Spleen (tissue), 11 donors: ENCODE results near the gene C2CD2L. TPM values are rescaled to one million over a fixed set of nuclear protein-coding genes. Genes with fewer than 3 reads are reported as not detected.
A peak's percentile ranks its signal among the peaks of the same experiment; 100 is the strongest.

Source experiments
- DNase-seq: peaks from one replicate; pipeline ENCODE4 v3.0.0-alpha.2; 2020
- H3K27ac ChIP-seq, 8 donors: fragments of 200-600 bp; sonication (generic) in 7 of 8; 1 replicate in 4 of 8; 2 replicates in 4 of 8; pipeline versions ENCODE4 v1.5.0 to v1.8.0; 2016 to 2021; ENCODE audit warnings: inconsistent platforms in 4 of 8, mild to moderate bottlenecking in 4 of 8, moderate library complexity in 1 of 8
- H3K27me3 ChIP-seq, 7 donors: fragments of 200-600 bp; sonication (generic) in 6 of 7; replicated peaks in 1 of 7; 1 replicate in 4 of 7; 2 replicates in 3 of 7; pipeline versions ENCODE4 v1.5.0 to v1.8.0; 2016 to 2021; ENCODE audit warnings: inconsistent platforms in 3 of 7, mild to moderate bottlenecking in 1 of 7
- H3K36me3 ChIP-seq, 6 donors: fragments of 200-600 bp; sonication (generic) in 5 of 6; 1 replicate in 4 of 6; 2 replicates in 2 of 6; pipeline versions ENCODE4 v1.5.0 to v1.8.0; 2016 to 2021; ENCODE audit warnings: inconsistent platforms in 2 of 6
- H3K4me1 ChIP-seq, 6 donors: fragments of 200-600 bp; sonication (generic) in 5 of 6; 1 replicate in 3 of 6; 2 replicates in 3 of 6; pipeline versions ENCODE4 v1.5.0 to v1.8.0; 2016 to 2021; ENCODE audit warnings: inconsistent platforms in 3 of 6
- H3K4me3 ChIP-seq, 8 donors: fragments of 200-600 bp; sonication (generic) in 7 of 8; 1 replicate in 4 of 8; 2 replicates in 4 of 8; pipeline versions ENCODE4 v1.5.0 to v1.8.0; 2016 to 2021; ENCODE audit warnings: inconsistent platforms in 4 of 8, mild to moderate bottlenecking in 4 of 8, moderate library complexity in 2 of 8
- H3K9me3 ChIP-seq, 8 donors: fragments of 200-600 bp; sonication (generic) in 7 of 8; 1 replicate in 4 of 8; 2 replicates in 4 of 8; pipeline versions ENCODE4 v1.5.0 to v1.8.0; 2016 to 2021; ENCODE audit warnings: inconsistent platforms in 4 of 8
- POLR2A ChIP-seq, 3 donors: fragments of 450-650 bp; IDR thresholded peaks; one replicate each; pipeline ENCODE4 v1.5.1; 2017; ENCODE audit warnings: antibody characterized with exemption in 3 of 3, mild to moderate bottlenecking in 1 of 3
- POLR2AphosphoS5 ChIP-seq, 3 donors: sonication (generic); formaldehyde crosslinking; IDR thresholded peaks; one replicate each; pipeline ENCODE4 v1.5.1; 2017; ENCODE audit warnings: antibody characterized with exemption in 3 of 3
- WGBS, 5 donors: extraction: QIAGEN DNeasy Blood & Tissue Kit in 3 of 5; methylation state at CpG; one replicate each; pipeline versions ENCODE4 v1.1.5 to v1.1.7; 2013 to 2018; 5-methylcytosine and 5-hydroxymethylcytosine counted together
- intact Hi-C: fragments of 100-400 bp; cut with DNase I; formaldehyde crosslinking; loops from one replicate; pipeline ENCODE4 v1.15.0; 2023; ENCODE audit warnings: low total_unique reads
- polyA plus RNA-seq, 3 donors: library from polyadenylated mRNA; stranded (reverse); fragments of 200-250 nt; gene quantifications; one replicate each; pipeline ENCODE4 v1.2.1, GENCODE V29; 2013
- total RNA-seq, 7 donors: library from RNA; depleted of rRNA in 3 of 7; stranded (reverse); fragments of >200 nt in 3 of 7; fragmentation: NEBNext Ultra II Directional in 4 of 7; extraction: Animal tissue kit (Norgen Biotek cat#: 25700) in 4 of 7; gene quantifications; one replicate each; pipeline versions ENCODE4 v1.1.0 to v1.2.1, GENCODE V29; 2016 to 2021
- TF ChIP-seq, protein P1 (sequence below), 11 experiments: fragments of 200-600 bp in 7 of 11; fragments of 450-650 bp in 4 of 11; sonication (generic) in 4 of 11; IDR thresholded peaks in 8 of 11; conservative IDR thresholded peaks in 3 of 11; 1 replicate in 7 of 11; 2 replicates in 4 of 11; pipeline versions ENCODE4 v1.4.0 to v1.8.0; 2016 to 2021; ENCODE audit warnings: antibody characterized with exemption in 11 of 11, inconsistent platforms in 4 of 11, mild to moderate bottlenecking in 1 of 11
- donor health status: healthy with polysubstance abuse.
- donor health status: DM: no; HTN: no; CAD: no; lungs with moderate emphysema.
- donor health status: DM: no; HTN: no; CAD: no.
- donor health status: Bipolar disorder and iron deficiency.
- donor health status: healthy.
- donor health status: DM: no; HTN: no; CAD: no.
- donor health status: DM: yes; HTN: yes; CAD: no.

C2CD2L gene
- total and polyA plus RNA-seq, 10 donors = 5.8 to 19.6 (median 15.7) TPM

DNA sequence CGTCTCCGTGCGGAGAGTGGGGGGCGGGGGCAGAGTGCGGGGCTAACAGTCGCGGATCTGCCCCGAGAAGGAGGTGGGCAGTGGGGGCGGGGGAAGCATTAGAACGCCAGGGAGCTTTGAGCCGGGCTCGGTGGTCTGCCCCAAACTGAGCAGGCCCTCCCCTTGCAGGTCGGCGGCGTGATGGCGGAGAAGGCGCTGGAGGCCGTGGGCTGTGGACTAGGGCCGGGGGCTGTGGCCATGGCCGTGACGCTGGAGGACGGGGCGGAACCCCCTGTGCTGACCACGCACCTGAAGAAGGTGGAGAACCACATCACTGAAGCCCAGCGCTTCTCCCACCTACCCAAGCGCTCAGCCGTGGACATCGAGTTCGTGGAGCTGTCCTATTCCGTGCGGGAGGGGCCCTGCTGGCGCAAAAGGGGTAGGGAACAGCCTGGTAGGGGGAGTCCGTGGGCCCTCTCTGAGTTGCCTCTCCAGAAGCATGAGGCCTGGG lies 42.7 kb downstream of the C2CD2L start:
- H3K9me3 ChIP-seq = no peaks in the 10 kb centered on the region
- H3K4me1 ChIP-seq = peaks cover 0 to 33% (median 23%) of the 10 kb centered on the region in 6 donors
- H3K36me3 ChIP-seq = no peaks in the 10 kb centered on the region
- WGBS, 5 donors = 23 to 36% (median 27%) methylated on average over 26 to 33 of the region's 33 CpGs
- H3K27ac ChIP-seq = no peak overlapping the region
- H3K27me3 ChIP-seq = peaks cover 0 to 70% (median 34%) of the 10 kb centered on the region in 7 donors
- TF ChIP-seq POLR2AphosphoS5 (IDR thresholded peaks at IDR 0.05) = no peak
- TF ChIP-seq, protein P1, sequence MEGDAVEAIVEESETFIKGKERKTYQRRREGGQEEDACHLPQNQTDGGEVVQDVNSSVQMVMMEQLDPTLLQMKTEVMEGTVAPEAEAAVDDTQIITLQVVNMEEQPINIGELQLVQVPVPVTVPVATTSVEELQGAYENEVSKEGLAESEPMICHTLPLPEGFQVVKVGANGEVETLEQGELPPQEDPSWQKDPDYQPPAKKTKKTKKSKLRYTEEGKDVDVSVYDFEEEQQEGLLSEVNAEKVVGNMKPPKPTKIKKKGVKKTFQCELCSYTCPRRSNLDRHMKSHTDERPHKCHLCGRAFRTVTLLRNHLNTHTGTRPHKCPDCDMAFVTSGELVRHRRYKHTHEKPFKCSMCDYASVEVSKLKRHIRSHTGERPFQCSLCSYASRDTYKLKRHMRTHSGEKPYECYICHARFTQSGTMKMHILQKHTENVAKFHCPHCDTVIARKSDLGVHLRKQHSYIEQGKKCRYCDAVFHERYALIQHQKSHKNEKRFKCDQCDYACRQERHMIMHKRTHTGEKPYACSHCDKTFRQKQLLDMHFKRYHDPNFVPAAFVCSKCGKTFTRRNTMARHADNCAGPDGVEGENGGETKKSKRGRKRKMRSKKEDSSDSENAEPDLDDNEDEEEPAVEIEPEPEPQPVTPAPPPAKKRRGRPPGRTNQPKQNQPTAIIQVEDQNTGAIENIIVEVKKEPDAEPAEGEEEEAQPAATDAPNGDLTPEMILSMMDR (IDR thresholded peaks at IDR 0.05 in 8 of 11, conservative IDR thresholded peaks at IDR 0.05 in 3 of 11) = no peak
- no peak for TF ChIP-seq POLR2A (IDR thresholded peaks at IDR 0.05)
- peak overlapping the region in 5 of 8 donors; percentile 55 to 76 (median 62) for H3K4me3 ChIP-seq
- DNase-seq = no peak
- intact Hi-C loops = no loop called here

DNA sequence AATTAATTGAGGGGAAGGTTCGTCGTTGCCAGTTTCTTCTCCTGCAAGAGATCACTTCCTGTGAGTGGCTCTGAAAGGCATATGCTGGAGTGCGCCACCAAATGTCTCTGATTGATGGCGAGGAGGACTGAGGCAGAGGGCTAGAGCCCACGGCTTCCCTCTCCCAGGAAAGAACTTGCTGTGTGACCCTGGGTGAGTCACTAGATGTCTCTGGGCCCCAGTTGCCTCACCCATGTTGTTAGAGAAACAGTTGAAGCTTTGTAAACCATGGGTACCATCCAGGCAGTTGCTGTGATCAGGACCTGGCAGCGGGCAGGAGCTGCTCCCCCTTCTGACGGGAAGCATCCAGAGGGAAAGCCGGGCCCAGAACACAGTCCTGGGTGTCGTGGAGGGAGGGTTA lies 44.9 kb downstream of the C2CD2L start:
- WGBS, 5 donors = 71 to 83% (median 79%) methylated on average over 7 to 9 of the region's 9 CpGs
- Histone ChIP-seq H3K36me3 (no peaks in the 10 kb centered on the region), H3K4me3 (no peak overlapping the region), H3K4me1 (peaks cover 0 to 28% (median 21%) of the 10 kb centered on the region in 6 donors), H3K27me3 (peaks cover 0 to 52% (median 30%) of the 10 kb centered on the region in 7 donors), H3K27ac (no peak overlapping the region), H3K9me3 (no peaks in the 10 kb centered on the region)
- intact Hi-C loops = no loop called here
- no peak for DNase-seq
- TF ChIP-seq POLR2A (IDR thresholded peaks at IDR 0.05) (no peak), POLR2AphosphoS5 (IDR thresholded peaks at IDR 0.05) (no peak)
- TF ChIP-seq, protein P1 (IDR thresholded peaks at IDR 0.05 in 8 of 11, conservative IDR thresholded peaks at IDR 0.05 in 3 of 11) = no peak

DNA sequence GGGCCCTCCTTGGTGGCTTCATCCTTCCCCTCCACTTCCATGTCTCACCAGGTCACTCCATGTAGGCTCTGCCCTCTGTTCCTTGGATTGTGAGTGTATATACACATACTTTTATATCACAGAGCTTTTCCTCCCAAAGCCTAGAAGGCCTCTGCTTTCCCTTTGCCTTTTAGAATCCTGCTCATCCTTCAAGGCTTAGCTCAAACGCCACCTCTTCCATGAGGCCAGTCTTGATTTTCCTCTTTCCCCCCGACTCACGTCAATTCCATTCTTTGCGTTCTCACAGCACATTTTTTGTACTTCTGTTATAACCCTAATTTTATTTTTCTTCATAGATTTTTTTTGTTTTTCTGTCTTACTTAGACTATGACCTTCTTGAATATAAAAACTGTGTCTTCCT lies 45.5 kb downstream of the C2CD2L start:
- Histone ChIP-seq H3K9me3 (no peaks in the 10 kb centered on the region), H3K27ac (no peak overlapping the region), H3K36me3 (no peaks in the 10 kb centered on the region), H3K27me3 (peaks cover 0 to 46% (median 28%) of the 10 kb centered on the region in 7 donors), H3K4me3 (no peak overlapping the region), H3K4me1 (peaks cover 0 to 28% (median 21%) of the 10 kb centered on the region in 6 donors)
- TF ChIP-seq, protein P1 (IDR thresholded peaks at IDR 0.05 in 8 of 11, conservative IDR thresholded peaks at IDR 0.05 in 3 of 11) = no peak
- TF ChIP-seq POLR2AphosphoS5 (IDR thresholded peaks at IDR 0.05) = no peak
- intact Hi-C loops = no loop called here
- no peak for DNase-seq
- 91 to 93% (median 91%) methylated on average over 4 of the region's 4 CpGs for WGBS, 5 donors

DNA sequence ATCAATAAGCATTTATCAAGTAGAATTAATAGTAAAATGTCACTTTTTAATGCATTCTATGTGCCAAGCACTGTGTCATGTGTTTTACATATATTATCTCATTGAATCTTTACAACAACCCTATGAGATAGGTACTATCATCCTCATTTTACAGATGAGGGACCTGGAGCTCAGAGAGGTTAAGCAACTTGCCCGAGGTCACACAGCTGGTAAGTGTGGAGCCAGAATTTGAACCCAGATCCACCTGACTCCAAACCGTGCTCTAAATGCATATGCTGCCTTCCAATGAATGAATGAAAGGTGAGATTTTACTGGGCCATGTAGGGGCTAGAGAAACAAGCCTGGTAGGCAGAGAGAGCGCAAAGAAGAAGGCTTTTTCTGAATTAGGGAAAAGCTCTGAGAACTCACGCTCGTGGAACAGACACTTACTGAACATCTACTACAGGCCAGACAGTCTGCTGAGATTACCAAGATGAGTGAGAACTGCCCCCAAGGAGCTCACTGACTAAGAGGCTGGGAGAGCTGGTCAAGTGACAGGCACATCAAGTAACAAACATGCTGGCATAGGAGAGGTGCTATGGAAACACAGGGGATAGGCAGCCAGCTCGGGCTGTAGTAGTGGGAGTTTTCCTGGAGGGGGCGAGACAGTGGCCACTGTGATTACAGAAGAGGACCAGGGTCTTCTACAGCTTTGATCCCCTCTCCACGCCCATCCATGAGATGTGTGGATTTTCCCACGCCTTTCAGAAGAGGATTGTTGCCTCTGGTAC lies 46.1 kb downstream of the C2CD2L start:
- DNase-seq = no peak
- intact Hi-C loops = no loop called here
- no peak for TF ChIP-seq POLR2A (IDR thresholded peaks at IDR 0.05)
- TF ChIP-seq, protein P1 (IDR thresholded peaks at IDR 0.05 in 8 of 11, conservative IDR thresholded peaks at IDR 0.05 in 3 of 11) = no peak
- no peak for TF ChIP-seq POLR2AphosphoS5 (IDR thresholded peaks at IDR 0.05)
- Histone ChIP-seq H3K27ac (no peak overlapping the region), H3K27me3 (peaks cover 0 to 40% (median 22%) of the 10 kb centered on the region in 7 donors), H3K4me3 (no peak overlapping the region), H3K4me1 (peaks cover 0 to 24% (median 18%) of the 10 kb centered on the region in 6 donors), H3K9me3 (no peaks in the 10 kb centered on the region), H3K36me3 (no peaks in the 10 kb centered on the region)
- WGBS, 5 donors = 79 to 86% (median 81%) methylated on average over 9 of the region's 9 CpGs
